GM12892 (cell line): Measurements from ENCODE around the gene WEE1.

Experiments used
- POLR2A ChIP-seq: IDR thresholded peaks from 2 replicates; pipeline ENCODE4 v1.6.1; 2011; ENCODE audit warnings: low read depth, low read length, control low read depth
- POLR2AphosphoS5 ChIP-seq: IDR thresholded peaks from 2 replicates; pipeline ENCODE4 v1.6.1; 2011; ENCODE audit warnings: low read depth, low read length, control low read depth

DNA sequence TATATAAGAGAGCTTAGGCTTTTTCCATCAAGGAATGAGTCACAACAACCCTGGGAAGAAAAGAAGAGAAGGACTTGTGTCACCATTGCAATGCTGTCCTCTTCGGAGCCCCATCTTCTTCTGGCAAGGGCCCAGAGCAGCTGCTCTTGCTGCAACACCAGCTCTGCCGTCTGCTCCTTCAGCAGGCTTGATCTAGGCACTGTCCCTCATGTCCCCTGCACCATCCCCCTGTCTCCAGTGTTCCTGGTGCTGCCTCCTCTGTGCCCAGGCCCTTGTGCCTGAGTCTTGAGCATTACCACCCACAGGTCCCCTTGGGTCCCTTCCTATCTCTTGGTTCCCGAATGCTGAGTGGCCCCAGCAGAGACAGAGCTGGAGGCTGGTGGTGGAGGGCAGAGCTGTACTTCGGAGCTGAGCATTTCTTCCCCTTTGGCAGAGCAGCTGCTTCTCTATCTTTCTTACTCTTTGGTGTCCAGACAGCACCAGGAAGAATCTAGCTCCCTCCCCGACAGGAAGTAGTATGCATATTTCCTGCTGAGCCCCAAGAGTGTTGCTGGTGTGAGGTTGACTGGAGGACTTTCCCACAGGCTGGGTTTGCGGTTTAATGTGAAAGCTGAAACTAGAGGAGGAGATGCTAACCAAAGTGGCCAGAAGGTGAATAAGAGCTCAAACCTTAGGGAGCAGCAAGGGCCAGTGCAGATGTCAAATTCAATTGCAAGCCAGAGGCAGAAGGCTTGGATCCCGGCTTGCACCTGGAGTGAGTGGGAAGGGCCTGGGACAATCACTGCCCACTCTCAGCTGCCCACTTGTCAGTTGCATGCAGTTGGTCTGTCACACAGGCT is 27.8 kb downstream of the WEE1 start:
- peak; percentile 50; the same call in 1 of the 2 replicates for TF ChIP-seq POLR2AphosphoS5
- TF ChIP-seq POLR2A = peak; percentile 78
